IMR-90 (cell line): ENCODE measurements around the gene PHF14. TPM values are rescaled to one million over a fixed set of nuclear protein-coding genes. Genes with fewer than 3 reads are reported as not detected.

Experiments used
- ATAC-seq: fragments of 200-7000 bp; cut with Tn5 transposase; 2 replicates; pipeline ENCODE4 v1.9.1; 2020; ENCODE audit warnings: low read depth, mild to moderate bottlenecking, moderate library complexity
- BruUV-seq: library from RNA; stranded (reverse); fragments of 400-500 nt; replicated peaks from 2 replicates; lab custom pipeline; 2021; lab: Mats Ljungman, UMichigan
- CTCF ChIA-PET: fragments of 300-600 bp; formaldehyde crosslinking; extraction: SDS; loops from one replicate; lab custom pipeline; 2021; ENCODE audit warnings: antibody characterized with exemption; lab: Yijun Ruan, JAX
- POLR2A ChIA-PET: fragments of 300-600 bp; sonication (Branson Sonifier 250); formaldehyde crosslinking; loops from one replicate; lab custom pipeline; 2022; ENCODE audit warnings: antibody characterized with exemption; ENCODE audit not compliant: unreplicated experiment; lab: Charles Lee
- DNase-seq: peaks from one replicate; pipeline ENCODE4 v3.0.0; 2013
- H2AFZ ChIP-seq: replicated peaks from 2 replicates; pipeline ENCODE3; 2013; ENCODE audit warnings: low read length, mild to moderate bottlenecking; ENCODE audit not compliant: poor library complexity
- H2AK5ac ChIP-seq: 2 replicates; pipeline ENCODE4 v1.6.1; 2013; ENCODE audit warnings: low read depth, low read length, inconsistent platforms
- H2AK9ac ChIP-seq: replicated peaks from 2 replicates; pipeline ENCODE3; 2013; ENCODE audit warnings: mild to moderate bottlenecking, low read depth, low read length, moderate library complexity; ENCODE audit not compliant: poor library complexity
- H2BK120ac ChIP-seq: 2 replicates; pipeline ENCODE4 v1.6.1; 2013; ENCODE audit warnings: low read depth, low read length, inconsistent platforms
- H2BK15ac ChIP-seq: 3 replicates; pipeline ENCODE4 v1.6.1; 2013; ENCODE audit warnings: low read depth, low read length, inconsistent platforms
- H2BK20ac ChIP-seq: 2 replicates; pipeline ENCODE4 v1.6.1; 2013; ENCODE audit warnings: low read depth, mild to moderate bottlenecking, inconsistent platforms, low read length, moderate library complexity
- H2BK5ac ChIP-seq: 2 replicates; pipeline ENCODE4 v1.6.1; 2013; ENCODE audit warnings: mild to moderate bottlenecking, low read depth, low read length, inconsistent platforms; ENCODE audit not compliant: poor library complexity, severe bottlenecking
- H3K14ac ChIP-seq: replicated peaks from 2 replicates; pipeline ENCODE4 v1.6.1; 2013; ENCODE audit warnings: low read depth, low read length, inconsistent platforms
- H3K18ac ChIP-seq: 2 replicates; pipeline ENCODE4 v1.6.1; 2013; ENCODE audit warnings: low read depth, low read length, control low read depth
- H3K23ac ChIP-seq: 2 replicates; pipeline ENCODE4 v1.6.1; 2013; ENCODE audit warnings: low read depth, low read length, inconsistent platforms
- H3K27ac ChIP-seq: 2 replicates; pipeline ENCODE4 v1.5.1; 2013; ENCODE audit warnings: mild to moderate bottlenecking, control low read depth, low read length; ENCODE audit not compliant: insufficient read depth
- H3K27me3 ChIP-seq: 2 replicates; pipeline ENCODE4 v1.6.1; 2013; ENCODE audit warnings: low read length; ENCODE audit not compliant: control insufficient read depth, insufficient read depth
- H3K36me3 ChIP-seq: 2 replicates; pipeline ENCODE4 v1.6.1; 2013; ENCODE audit warnings: low read length, mixed read lengths; ENCODE audit not compliant: control insufficient read depth, insufficient read depth
- H3K4ac ChIP-seq: 2 replicates; pipeline ENCODE4 v1.6.1; 2013; ENCODE audit warnings: low read depth, low read length, inconsistent platforms
- H3K4me1 ChIP-seq: 2 replicates; pipeline ENCODE4 v1.6.1; 2013; ENCODE audit warnings: low read length, mixed read lengths; ENCODE audit not compliant: control insufficient read depth, insufficient read depth
- H3K4me2 ChIP-seq: 2 replicates; pipeline ENCODE4 v1.6.1; 2013; ENCODE audit warnings: low read depth, mild to moderate bottlenecking, control low read depth, low read length, moderate library complexity
- H3K4me3 ChIP-seq: 2 replicates; pipeline ENCODE4 v1.5.1; 2013; ENCODE audit warnings: low read depth, mild to moderate bottlenecking, control low read depth, low read length, moderate library complexity; ENCODE audit not compliant: insufficient read depth
- H3K56ac ChIP-seq: 2 replicates; pipeline ENCODE4 v1.6.1; 2013; ENCODE audit warnings: low read length, inconsistent platforms; ENCODE audit not compliant: insufficient read depth; ENCODE audit errors: extremely low read depth
- H3K79me1 ChIP-seq, 2 experiments: 2 replicates each; pipeline ENCODE4 v1.6.1; 2013; ENCODE audit warnings: low read length in 2 of 2, inconsistent platforms in 1 of 2, low read depth in 1 of 2
- H3K9ac ChIP-seq: 2 replicates; pipeline ENCODE4 v1.6.1; 2013; ENCODE audit warnings: low read depth, low read length, control low read depth
- H3K9me1 ChIP-seq: 2 replicates; pipeline ENCODE4 v1.6.1; 2013; ENCODE audit warnings: low read length, inconsistent platforms; ENCODE audit not compliant: insufficient read depth
- H3K9me3 ChIP-seq: 2 replicates; pipeline ENCODE4 v1.6.1; 2013; ENCODE audit warnings: low read length; ENCODE audit not compliant: control insufficient read depth, insufficient read depth
- H4K20me1 ChIP-seq: 2 replicates; pipeline ENCODE4 v1.6.1; 2013; ENCODE audit warnings: low read length, inconsistent platforms; ENCODE audit not compliant: insufficient read depth
- H4K5ac ChIP-seq: 2 replicates; pipeline ENCODE4 v1.6.1; 2013; ENCODE audit warnings: mild to moderate bottlenecking, low read depth, low read length, control low read depth
- H4K8ac ChIP-seq, 2 experiments: 2 replicates each; pipeline ENCODE4 v1.6.1; 2013; ENCODE audit warnings: low read depth in 2 of 2, low read length in 2 of 2, control low read depth in 1 of 2, inconsistent platforms in 1 of 2
- H4K91ac ChIP-seq: 2 replicates; pipeline ENCODE4 v1.6.1; 2013; ENCODE audit warnings: low read depth, low read length, inconsistent platforms; ENCODE audit not compliant: insufficient read depth
- BHLHE40 ChIP-seq: fragments of 150-350 bp; IDR thresholded peaks from 2 replicates; pipeline ENCODE4 v1.6.1; 2016; ENCODE audit warnings: mild to moderate bottlenecking, low read depth, low read length
- CEBPB ChIP-seq: IDR thresholded peaks from 2 replicates; pipeline ENCODE4 v1.6.1; 2012; ENCODE audit warnings: low read depth, low read length, improper control_type of control experiment
- CHD1 ChIP-seq: IDR thresholded peaks from 2 replicates; pipeline ENCODE4 v1.6.1; 2012; ENCODE audit warnings: low read depth, low read length, improper control_type of control experiment
- CTCF ChIP-seq: conservative IDR thresholded peaks from 2 replicates; pipeline ENCODE4 v1.5.1; 2012; ENCODE audit warnings: mild to moderate bottlenecking, low read depth, low read length, improper control_type of control experiment
- ELK1 ChIP-seq: fragments of 150-350 bp; IDR thresholded peaks from 2 replicates; pipeline ENCODE4 v1.6.1; 2016; ENCODE audit warnings: low read depth, mild to moderate bottlenecking, low read length, moderate library complexity, borderline replicate concordance
- FOS ChIP-seq: fragments of 150-350 bp; IDR thresholded peaks from 2 replicates; pipeline ENCODE4 v1.6.1; 2016; ENCODE audit warnings: low read depth, low read length
- MAFK ChIP-seq: IDR thresholded peaks from 2 replicates; pipeline ENCODE4 v1.6.1; 2012; ENCODE audit warnings: low read depth, low read length, improper control_type of control experiment
- MAZ ChIP-seq: IDR thresholded peaks from 2 replicates; pipeline ENCODE4 v1.6.1; 2012; ENCODE audit warnings: low read depth, mild to moderate bottlenecking, low read length, improper control_type of control experiment, moderate library complexity, borderline replicate concordance
- MXI1 ChIP-seq: IDR thresholded peaks from 2 replicates; pipeline ENCODE4 v1.6.1; 2012; ENCODE audit warnings: low read depth, mild to moderate bottlenecking, low read length, moderate library complexity, borderline replicate concordance
- NFE2L2 ChIP-seq: fragments of 150-350 bp; IDR thresholded peaks from 2 replicates; pipeline ENCODE4 v1.6.1; 2016; ENCODE audit warnings: low read depth, mild to moderate bottlenecking, low read length
- POLR2A ChIP-seq: IDR thresholded peaks from 2 replicates; pipeline ENCODE4 v1.6.1; 2012; ENCODE audit warnings: mild to moderate bottlenecking, low read depth, low read length
- RAD21 ChIP-seq: IDR thresholded peaks from 2 replicates; pipeline ENCODE4 v1.6.1; 2012; ENCODE audit warnings: low read length, improper control_type of control experiment
- RCOR1 ChIP-seq: IDR thresholded peaks from 2 replicates; pipeline ENCODE4 v1.6.1; 2012; ENCODE audit warnings: mild to moderate bottlenecking, low read length, improper control_type of control experiment; ENCODE audit not compliant: insufficient replicate concordance
- RFX5 ChIP-seq: IDR thresholded peaks from 2 replicates; pipeline ENCODE4 v1.8.0; 2012; ENCODE audit warnings: low read depth, mild to moderate bottlenecking, low read length, moderate library complexity
- SMC3 ChIP-seq: fragments of 150-350 bp; IDR thresholded peaks from 2 replicates; pipeline ENCODE4 v1.6.1; 2016; ENCODE audit warnings: low read depth, mild to moderate bottlenecking, antibody characterized with exemption, low read length, moderate library complexity
- USF2 ChIP-seq: fragments of 150-350 bp; IDR thresholded peaks from 2 replicates; pipeline ENCODE4 v1.6.1; 2017; ENCODE audit warnings: mild to moderate bottlenecking, antibody characterized with exemption, low read length, low read depth
- WGBS, 2 experiments: methylation state at CpG; one replicate each; pipeline versions ENCODE4 v1.1.5 to v1.1.7; 2013; ENCODE audit warnings: missing lambda C conversion rate in 2 of 2; ENCODE audit not compliant: insufficient read length in 1 of 2; ENCODE audit errors: extremely low coverage in 2 of 2; 5-methylcytosine and 5-hydroxymethylcytosine counted together
- dilution Hi-C: fragments of 300-500 bp; cut with HindIII; formaldehyde crosslinking; loops from one replicate; pipeline ENCODE4 v1.14.3; 2018; ENCODE audit warnings: low sequenced_read_pairs; ENCODE audit not compliant: unreplicated experiment
- in situ Hi-C: fragments of 300-500 bp; cut with MboI; formaldehyde crosslinking; loops from 3 replicates; pipeline ENCODE4 v1.14.3; 2019; ENCODE audit warnings: low sequenced_read_pairs, inconsistent platforms, mixed read lengths
- intact Hi-C: fragments of 100-400 bp; cut with micrococcal nuclease; formaldehyde crosslinking; loops from 2 replicates; pipeline ENCODE4 v1.10.0; 2022
- polyA plus RNA-seq, 3 experiments: library from polyadenylated mRNA; depleted of rRNA; stranded (reverse); fragments of >200 nt; gene quantifications; 2 replicates each; pipeline ENCODE4 v1.2.3, GENCODE V29; 2012; ENCODE audit warnings: low replicate concordance in 1 of 3
- total RNA-seq: library from RNA; depleted of rRNA; stranded (reverse); fragments of >200 nt; gene quantifications from 2 replicates; pipeline ENCODE4 v1.2.3, GENCODE V29; 2012

The PHF14 gene
- total and polyA plus RNA-seq, 2 of the 4 experiments (the other 2 are of a cell fraction): 8.7 to 17.2 TPM

- in situ Hi-C loops: no loop called here
- ChIA-PET CTCF (no interaction called here), POLR2A (no interaction called here)
- Histone ChIP-seq H2AK5ac (no peak overlapping the region), H3K56ac (no peak overlapping the region), H3K18ac (no peak overlapping the region), H3K4me3 (no peak overlapping the region), H3K4ac (no peak overlapping the region), H3K9me1 (no peaks in the 10 kb centered on the region), H3K79me1 (no peaks in the 10 kb centered on the region), H4K8ac (no peak overlapping the region), H3K4me1 (no peaks in the 10 kb centered on the region; the same call in 1 of the 2 replicates), H4K20me1 (no peaks in the 10 kb centered on the region), H4K91ac (no peak overlapping the region), H3K4me2 (no peak overlapping the region), H3K23ac (no peak overlapping the region), H3K9me3 (peaks cover 4% of the 10 kb centered on the region), H2AK9ac (no peak overlapping the region), H2BK5ac (no peak overlapping the region), H3K9ac (no peak overlapping the region), H2BK15ac (no peak overlapping the region), H3K27ac (no peak overlapping the region), H3K36me3 (peaks cover 3% of the 10 kb centered on the region; the same call in 1 of the 2 replicates), H3K27me3 (no peaks in the 10 kb centered on the region), H3K14ac (no peak overlapping the region), H4K5ac (no peak overlapping the region), H2BK20ac (no peak overlapping the region), H2AFZ (no peak overlapping the region), H2BK120ac (no peak overlapping the region)
- intact Hi-C loops: no loop called here
- TF ChIP-seq CTCF: no peak
- no peak for TF ChIP-seq RCOR1
- TF ChIP-seq POLR2A: no peak
- TF ChIP-seq BHLHE40: no peak
- no peak for TF ChIP-seq FOS
- no peak for TF ChIP-seq ELK1
- TF ChIP-seq CHD1: no peak
- no peak for TF ChIP-seq CEBPB
- no peak for TF ChIP-seq SMC3
- no peak for TF ChIP-seq RFX5
- no peak for TF ChIP-seq MAFK
- no peak for TF ChIP-seq RAD21
- no peak for TF ChIP-seq MXI1
- TF ChIP-seq USF2: no peak
- TF ChIP-seq NFE2L2: no peak
- TF ChIP-seq MAZ: no peak
- ATAC-seq (no peak), DNase-seq (no peak)
- no TSS peak for BruUV-seq
- WGBS, 2 experiments: no CpG with 5 or more reads among the region's 4 CpGs
- dilution Hi-C loops: no loop called here
Measured at GRCh38 chr7:11079907-11080306, 106.2 kb downstream of the PHF14 start.
